ENCODE data around the gene HNRNPAB.

The HNRNPAB gene

GRCh38 chr5:178170455-178170854 lies 33.9 kb upstream of the HNRNPAB start:
- no peak for TF ChIP-seq CTCF (IDR thresholded peaks at IDR 0.05)
- H3K27ac ChIP-seq: no peak overlapping the region
- H3K4me3 ChIP-seq: no peak overlapping the region
- no peak for DNase-seq (ENCODE audit: low spot score)

- DNase-seq (ENCODE audit: low spot score): no peak
- no peak for TF ChIP-seq CTCF (IDR thresholded peaks at IDR 0.05)
- no peak overlapping the region for H3K27ac ChIP-seq
- no peak overlapping the region for H3K4me3 ChIP-seq
Observed at GRCh38 chr5:178174456-178174855, 29.9 kb upstream of the HNRNPAB start.

- no peak for TF ChIP-seq CTCF (IDR thresholded peaks at IDR 0.05)
- no peak overlapping the region for H3K4me3 ChIP-seq
- no peak overlapping the region for H3K27ac ChIP-seq
- DNase-seq (ENCODE audit: low spot score): no peak
Observed at GRCh38 chr5:178176791-178177190, 27.5 kb upstream of the HNRNPAB start.

- DNase-seq (ENCODE audit: low spot score): no peak
- H3K4me3 ChIP-seq: no peak overlapping the region
- H3K27ac ChIP-seq: no peak overlapping the region
- TF ChIP-seq CTCF (IDR thresholded peaks at IDR 0.05): no peak
Observed at GRCh38 chr5:178177569-178177968, 26.8 kb upstream of the HNRNPAB start.

GRCh38 chr5:178180141-178180863 lies 24.0 kb upstream of the HNRNPAB start:
- no peak for TF ChIP-seq CTCF (IDR thresholded peaks at IDR 0.05)
- no peak overlapping the region for H3K27ac ChIP-seq
- no peak overlapping the region for H3K4me3 ChIP-seq
- DNase-seq (ENCODE audit: low spot score): no peak

GRCh38 chr5:178182158-178182876 lies 22.0 kb upstream of the HNRNPAB start:
- no peak for DNase-seq (ENCODE audit: low spot score)
- Histone ChIP-seq H3K27ac (no peak overlapping the region), H3K4me3 (no peak overlapping the region)
- no peak for TF ChIP-seq CTCF (IDR thresholded peaks at IDR 0.05)

GRCh38 chr5:178186427-178186826 lies 17.9 kb upstream of the HNRNPAB start:
- no peak overlapping the region for H3K4me3 ChIP-seq
- no peak for DNase-seq (ENCODE audit: low spot score)
- no peak overlapping the region for H3K27ac ChIP-seq
- no peak for TF ChIP-seq CTCF (IDR thresholded peaks at IDR 0.05)

All from coronary artery (tissue), 2 donors.